ENCODE data around the gene RBBP8NL. TPM values are rescaled to one million over a fixed set of nuclear protein-coding genes. Genes with fewer than 3 reads are reported as not detected.

The RBBP8NL gene
- total and polyA plus RNA-seq, 2 donors: 0.69 to 1.1 TPM

- no peak for DNase-seq (ENCODE audit: extremely low spot score)
- WGBS: 65% methylated on average over 20 of the region's 20 CpGs
- Histone ChIP-seq H3K27ac (ENCODE audit: low read depth) (no peak overlapping the region), H3K36me3 (ENCODE audit: insufficient read depth) (no peaks in the 10 kb centered on the region), H3K4me1 (ENCODE audit: insufficient read depth) (no peaks in the 10 kb centered on the region), H3K4me3 (ENCODE audit: low read depth, low read length) (peak overlapping the region; percentile 79)
Observed at GRCh38 chr20:62387933-62388635, 39.3 kb downstream of the RBBP8NL start.

GRCh38 chr20:62387219-62387913 is 40.0 kb downstream of the RBBP8NL start:
- WGBS: 2% methylated on average over 47 of the region's 47 CpGs
- peak overlapping the region; percentile 79 for H3K4me3 ChIP-seq (ENCODE audit: low read depth, low read length)
- H3K4me1 ChIP-seq (ENCODE audit: insufficient read depth): no peaks in the 10 kb centered on the region
- DNase-seq (ENCODE audit: extremely low spot score): no peak
- H3K36me3 ChIP-seq (ENCODE audit: insufficient read depth): no peaks in the 10 kb centered on the region
- H3K27ac ChIP-seq (ENCODE audit: low read depth): no peak overlapping the region

GRCh38 chr20:62386383-62387218 is 40.7 kb downstream of the RBBP8NL start, which contains the start of gene RPS21:
Gene RPS21 (plus strand): TSS chr20:62387103. CDS start chr20:62387339, 236 bp downstream.
- peak within 1 kb of the TSS; percentile 79 for H3K4me3 ChIP-seq (ENCODE audit: low read depth, low read length)
- under 1% methylated on average over 83 of the region's 83 CpGs for whole genome bisulfite sequencing
- no peaks in the 10 kb centered on the region for H3K36me3 ChIP-seq (ENCODE audit: insufficient read depth)
- H3K27ac ChIP-seq (ENCODE audit: low read depth): peak within 1 kb of the TSS; percentile 81
- peak; percentile 74 for DNase-seq (ENCODE audit: extremely low spot score)
- H3K4me1 ChIP-seq (ENCODE audit: insufficient read depth): no peaks in the 10 kb centered on the region

- H3K36me3 ChIP-seq (ENCODE audit: insufficient read depth): no peaks in the 10 kb centered on the region
- no peak for DNase-seq (ENCODE audit: extremely low spot score)
- peaks cover 5% of the 10 kb centered on the region for H3K4me1 ChIP-seq (ENCODE audit: insufficient read depth)
- no peak overlapping the region for H3K27ac ChIP-seq (ENCODE audit: low read depth)
- WGBS: 35% methylated on average over 18 of the region's 18 CpGs
- H3K4me3 ChIP-seq (ENCODE audit: low read depth, low read length): no peak overlapping the region
Observed at GRCh38 chr20:62382306-62383198, 44.8 kb downstream of the RBBP8NL start.

- Histone ChIP-seq H3K36me3 (ENCODE audit: insufficient read depth) (no peaks in the 10 kb centered on the region), H3K4me3 (ENCODE audit: low read depth, low read length) (no peak overlapping the region), H3K27ac (ENCODE audit: low read depth) (peak overlapping the region; percentile 44), H3K4me1 (ENCODE audit: insufficient read depth) (peaks cover 5% of the 10 kb centered on the region)
- WGBS: 85% methylated on average over 6 of the region's 6 CpGs
- DNase-seq (ENCODE audit: extremely low spot score): no peak
Observed at GRCh38 chr20:62381842-62382241, 45.5 kb downstream of the RBBP8NL start.

GRCh38 chr20:62381202-62381797 is 46.0 kb downstream of the RBBP8NL start:
- H3K4me3 ChIP-seq (ENCODE audit: low read depth, low read length): no peak overlapping the region
- peaks cover 5% of the 10 kb centered on the region for H3K4me1 ChIP-seq (ENCODE audit: insufficient read depth)
- no peak for DNase-seq (ENCODE audit: extremely low spot score)
- 57% methylated on average over 16 of the region's 16 CpGs for WGBS
- no peaks in the 10 kb centered on the region for H3K36me3 ChIP-seq (ENCODE audit: insufficient read depth)
- H3K27ac ChIP-seq (ENCODE audit: low read depth): peak overlapping the region; percentile 44

GRCh38 chr20:62378215-62378614 is 49.1 kb downstream of the RBBP8NL start:
- Histone ChIP-seq H3K27ac (ENCODE audit: low read depth) (peak overlapping the region; percentile 76), H3K4me3 (ENCODE audit: low read depth, low read length) (no peak overlapping the region), H3K36me3 (ENCODE audit: insufficient read depth) (no peaks in the 10 kb centered on the region), H3K4me1 (ENCODE audit: insufficient read depth) (peaks cover 5% of the 10 kb centered on the region)
- no peak for DNase-seq (ENCODE audit: extremely low spot score)
- 42% methylated on average over 22 of the region's 22 CpGs for WGBS

- Histone ChIP-seq H3K4me1 (ENCODE audit: insufficient read depth) (peaks cover 5% of the 10 kb centered on the region), H3K27ac (ENCODE audit: low read depth) (peak overlapping the region; percentile 76), H3K4me3 (ENCODE audit: low read depth, low read length) (no peak overlapping the region), H3K36me3 (ENCODE audit: insufficient read depth) (no peaks in the 10 kb centered on the region)
- DNase-seq (ENCODE audit: extremely low spot score): no peak
- WGBS: 42% methylated on average over 15 of the region's 15 CpGs
Observed at GRCh38 chr20:62377615-62378178, 49.6 kb downstream of the RBBP8NL start.

- no peaks in the 10 kb centered on the region for H3K36me3 ChIP-seq (ENCODE audit: insufficient read depth)
- no peak for DNase-seq (ENCODE audit: extremely low spot score)
- no peak overlapping the region for H3K27ac ChIP-seq (ENCODE audit: low read depth)
- WGBS: 81% methylated on average over 17 of the region's 17 CpGs
- no peak overlapping the region for H3K4me3 ChIP-seq (ENCODE audit: low read depth, low read length)
- peaks cover 5% of the 10 kb centered on the region for H3K4me1 ChIP-seq (ENCODE audit: insufficient read depth)
Observed at GRCh38 chr20:62377064-62377461, 50.3 kb downstream of the RBBP8NL start.

- 37% methylated on average over 26 of the region's 26 CpGs for WGBS
- H3K4me1 ChIP-seq (ENCODE audit: insufficient read depth): peaks cover 5% of the 10 kb centered on the region
- DNase-seq (ENCODE audit: extremely low spot score): no peak
Observed at GRCh38 chr20:62376112-62377063, 51.0 kb downstream of the RBBP8NL start.

GRCh38 chr20:62374331-62375152 is 52.8 kb downstream of the RBBP8NL start:
- H3K4me3 ChIP-seq (ENCODE audit: low read depth, low read length): no peak overlapping the region
- DNase-seq (ENCODE audit: extremely low spot score): no peak
- H3K4me1 ChIP-seq (ENCODE audit: insufficient read depth): peaks cover 3% of the 10 kb centered on the region
- H3K36me3 ChIP-seq (ENCODE audit: insufficient read depth): no peaks in the 10 kb centered on the region
- WGBS: 45% methylated on average over 24 of the region's 24 CpGs
- peak overlapping the region; percentile 14 for H3K27ac ChIP-seq (ENCODE audit: low read depth)

More at GRCh38 chr20:62376112-62377063, 51.0 kb downstream of the RBBP8NL start:
- Histone ChIP-seq H3K4me3 (ENCODE audit: low read depth, low read length) (no peak overlapping the region), H3K36me3 (ENCODE audit: insufficient read depth) (no peaks in the 10 kb centered on the region), H3K27ac (ENCODE audit: low read depth) (no peak overlapping the region)

All from urinary bladder (tissue), 4 donors.